Medulla oblongata (tissue), 1 donor: ENCODE measurements around the gene OR2G3.

Source experiments
- DNase-seq: peaks from one replicate; pipeline ENCODE4 v3.0.0-alpha.2; 2015; ENCODE audit errors: extremely low spot score

The OR2G3 gene

DNA sequence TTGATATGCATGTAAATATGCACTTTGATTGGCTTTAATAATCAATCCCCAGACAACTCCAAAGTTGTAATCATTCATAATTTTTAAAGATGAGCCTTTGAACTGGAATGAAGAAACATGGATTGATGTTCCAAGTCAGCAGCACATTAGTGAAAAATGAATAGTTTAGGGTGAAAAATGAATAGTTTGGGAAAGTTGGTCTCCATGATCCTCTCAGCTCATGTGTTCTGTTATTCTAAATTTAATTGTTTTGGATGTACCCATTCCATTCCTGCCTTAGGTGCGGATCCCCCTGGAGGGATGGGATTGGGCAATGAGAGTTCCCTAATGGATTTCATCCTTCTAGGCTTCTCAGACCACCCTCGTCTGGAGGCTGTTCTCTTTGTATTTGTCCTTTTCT is at the start of gene OR2G3:
Gene OR2G3, plus strand, starts transcription at position 301 of the 400 bp plus-strand sequence. Its CDS starts 0 bp downstream, at position 301.
- DNase-seq, result no peak

DNA sequence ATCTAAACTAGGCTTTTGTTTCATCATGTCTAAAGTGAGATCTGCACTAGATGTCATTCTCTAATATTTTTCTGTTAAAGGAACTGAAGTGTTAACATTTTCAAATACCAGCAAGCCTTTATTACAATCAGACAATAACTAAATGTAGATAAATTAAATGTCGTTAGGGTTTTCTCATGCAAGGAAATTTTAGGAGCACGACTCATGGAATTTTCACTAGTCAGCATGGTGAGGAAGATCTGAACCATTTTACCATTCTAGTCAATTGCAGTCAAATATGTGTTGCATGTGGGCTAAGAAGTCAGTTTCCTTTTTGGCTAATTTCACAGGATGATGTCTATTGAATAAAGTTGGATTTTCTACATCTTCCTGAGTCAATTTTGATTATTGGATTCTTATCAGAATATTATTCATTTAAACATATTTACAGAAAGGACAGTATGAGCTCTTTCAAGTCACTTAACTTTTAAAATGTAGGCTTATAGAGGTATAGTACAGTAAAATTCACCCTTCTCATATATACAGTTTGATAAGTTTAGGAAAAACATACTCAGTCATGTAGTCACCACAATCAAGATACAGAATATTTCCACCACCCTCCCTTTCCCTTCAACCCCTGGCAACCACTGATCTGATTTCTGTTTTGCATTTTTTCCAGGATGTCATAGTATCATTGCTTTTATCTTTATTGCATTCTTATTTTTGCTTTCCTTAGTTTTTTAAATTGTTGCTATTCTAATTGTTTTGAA is 47.3 kb upstream of the OR2G3 start:
- DNase-seq, result no peak

- no peak for DNase-seq
Observed at GRCh38 chr1:247561711-247562110, 43.7 kb upstream of the OR2G3 start.

- DNase-seq, result no peak
Observed at GRCh38 chr1:247562198-247562597, 43.2 kb upstream of the OR2G3 start.

- no peak for DNase-seq
Observed at GRCh38 chr1:247574236-247574635, 31.1 kb upstream of the OR2G3 start.

DNA sequence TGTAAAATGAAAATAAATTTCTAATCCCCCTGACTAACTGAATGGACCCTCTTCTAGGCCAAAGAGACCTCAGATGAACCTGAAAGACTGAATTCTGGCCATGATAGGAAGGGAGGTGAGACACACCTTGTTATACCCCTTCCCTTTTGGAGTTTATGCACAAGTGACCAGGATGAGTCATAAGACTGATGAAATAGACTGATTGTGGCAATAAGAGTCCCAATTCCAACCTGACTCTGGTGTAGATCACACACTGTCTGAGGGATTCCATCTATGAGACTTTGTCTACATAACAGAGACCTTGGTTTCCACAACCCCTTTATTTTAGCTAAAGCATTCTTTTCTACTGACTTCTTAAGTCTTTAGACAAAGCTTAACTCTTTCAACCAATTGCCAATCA is 30.7 kb upstream of the OR2G3 start:
- DNase-seq, result no peak

- DNase-seq, result no peak
Observed at GRCh38 chr1:247576514-247576913, 28.9 kb upstream of the OR2G3 start.

- no peak for DNase-seq
Observed at GRCh38 chr1:247578946-247579460, 26.4 kb upstream of the OR2G3 start.

- no peak for DNase-seq
Observed at GRCh38 chr1:247588060-247588459, 17.3 kb upstream of the OR2G3 start, which contains the start of gene OR2G2. Gene OR2G2 (plus strand): TSS chr1:247588360. CDS start chr1:247588360, 0 bp downstream.

GRCh38 chr1:247613405-247613804 is 8.0 kb downstream of the OR2G3 start:
- DNase-seq, result no peak

DNA sequence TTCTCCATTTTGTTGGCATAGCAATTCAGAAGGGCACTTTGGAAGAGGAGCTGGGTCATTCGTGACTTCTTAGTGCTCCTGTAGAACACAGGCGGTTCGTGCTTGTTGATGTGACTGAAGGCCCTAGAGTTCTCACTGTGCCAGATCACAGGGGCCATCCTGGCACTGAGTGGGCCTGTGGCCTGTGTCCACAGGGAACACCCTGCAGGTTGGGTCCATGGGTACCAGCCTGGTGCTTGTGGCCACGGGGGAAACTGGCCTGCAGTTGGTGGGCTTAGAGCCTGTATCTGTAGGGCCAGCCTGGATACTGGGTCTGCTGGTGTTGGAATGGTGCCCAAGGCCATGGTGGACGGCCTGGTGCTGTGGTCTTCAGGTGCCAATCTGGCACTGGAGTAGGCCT is 9.2 kb downstream of the OR2G3 start:
- DNase-seq, result no peak

GRCh38 chr1:247627951-247628350 is 22.6 kb downstream of the OR2G3 start:
- no peak for DNase-seq

GRCh38 chr1:247638011-247638410 is 32.6 kb downstream of the OR2G3 start:
- DNase-seq, result no peak

- no peak for DNase-seq
Observed at GRCh38 chr1:247638781-247639180, 33.4 kb downstream of the OR2G3 start.

DNA sequence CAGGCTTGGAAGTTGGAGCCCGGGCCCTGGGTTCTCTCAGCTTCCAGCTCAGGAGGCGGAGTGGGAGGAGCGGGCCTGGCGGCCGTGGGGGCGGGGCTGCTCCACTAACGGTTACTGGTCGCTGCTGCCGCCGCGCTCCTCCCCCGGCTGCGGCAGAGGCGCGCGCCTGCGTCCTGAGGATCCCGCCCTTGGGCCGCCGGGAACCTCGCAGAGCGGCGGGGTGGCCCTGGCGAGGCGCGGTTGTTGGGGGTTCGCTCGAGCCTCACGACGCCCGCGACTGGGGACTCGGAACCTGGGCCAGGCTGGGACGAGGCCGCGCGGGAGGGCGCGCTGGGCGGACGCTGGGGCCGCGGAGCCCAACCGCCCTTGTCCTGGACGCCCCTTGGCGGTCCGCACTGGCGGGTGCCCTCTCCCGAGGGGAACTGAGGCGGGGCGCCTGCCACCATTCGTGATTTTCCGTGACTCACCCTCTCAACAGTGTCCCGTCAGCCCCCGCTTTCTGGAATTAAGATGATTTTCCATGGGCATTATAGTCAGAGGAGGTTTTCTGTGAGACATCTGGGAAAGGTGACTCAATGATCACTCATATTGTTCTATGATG is 34.1 kb downstream of the OR2G3 start:
- DNase-seq, result peak; percentile 53

- no peak for DNase-seq
Observed at GRCh38 chr1:247642742-247643141, 37.4 kb downstream of the OR2G3 start.

DNA sequence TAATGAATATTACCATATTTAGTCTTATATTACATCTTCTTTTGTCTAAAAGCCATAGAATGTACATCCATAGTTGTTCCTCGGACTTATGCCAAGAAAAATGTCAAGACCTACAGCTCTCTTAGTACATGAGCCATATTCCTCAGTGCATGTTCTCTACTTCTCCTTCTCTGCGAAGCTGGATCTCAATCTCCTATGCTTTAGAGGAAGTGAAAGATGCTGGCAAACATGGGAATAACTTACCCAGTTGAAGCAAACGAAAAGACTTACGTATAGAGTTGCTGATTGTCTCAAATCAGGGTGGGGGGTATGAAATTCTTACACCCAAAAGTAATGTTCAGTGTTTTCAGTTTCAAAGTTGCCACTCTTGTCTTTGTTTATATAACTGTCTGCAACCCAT is 41.5 kb downstream of the OR2G3 start:
- peak; percentile 35 for DNase-seq

GRCh38 chr1:247647864-247648263 is 42.5 kb downstream of the OR2G3 start:
- DNase-seq, result peak; percentile 24

DNA sequence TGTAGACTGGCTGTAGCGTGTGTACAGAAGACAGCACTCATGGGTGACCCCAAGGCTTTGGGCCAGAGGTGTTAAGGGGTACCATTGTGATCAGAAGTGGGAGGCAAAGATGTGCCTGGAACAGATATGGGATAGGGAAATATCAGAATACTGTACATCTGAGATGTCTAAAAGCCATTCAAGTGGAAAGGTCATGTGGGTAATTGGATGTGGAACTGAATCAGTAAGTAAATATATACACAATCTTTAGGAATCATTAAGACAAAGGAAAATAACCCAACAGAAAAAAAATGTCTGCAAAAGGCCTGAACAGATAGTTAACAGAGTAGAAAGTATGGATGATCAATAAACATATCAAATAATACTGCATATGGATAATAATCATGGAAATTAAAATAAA is 47.7 kb downstream of the OR2G3 start:
- no peak for DNase-seq
